GM21576 (cell line): ENCODE measurements around the gene CAPN2.

Experiments used
- ATAC-seq: cut with Tn5 transposase; IDR thresholded peaks from one replicate; pipeline ENCODE4 v1.9.1; 2021; ENCODE audit warnings: mild to moderate bottlenecking, moderate library complexity; ENCODE audit not compliant: unreplicated experiment

CAPN2 gene

DNA sequence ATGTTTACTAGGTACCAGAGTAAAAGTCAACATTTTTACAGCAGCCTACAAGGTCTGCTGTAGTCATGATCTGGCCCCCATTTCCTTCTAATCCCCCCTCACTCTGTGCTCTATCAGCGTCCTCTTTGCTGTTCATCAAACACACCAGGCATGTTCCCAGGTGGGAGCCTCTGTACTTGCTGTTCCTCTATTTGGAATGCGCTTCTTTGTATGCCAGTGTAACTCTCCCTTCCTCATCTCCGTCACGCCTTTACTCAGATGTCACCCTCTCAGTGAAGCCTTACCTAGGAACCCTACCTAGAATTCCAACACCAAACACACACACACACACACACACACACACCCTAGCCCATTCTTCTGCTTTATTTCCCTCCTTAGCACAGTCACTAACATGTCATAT, 112.4 kb downstream of the CAPN2 start:
- ATAC-seq = no peak
